GM19193 (cell line): ENCODE measurements around the gene NTN4.

Experiments
- POLR2A ChIP-seq: IDR thresholded peaks from 4 replicates; pipeline ENCODE4 v1.6.1; 2011; ENCODE audit not compliant: insufficient read depth, insufficient read length; ENCODE audit errors: extremely low read depth

NTN4 gene

GRCh38 chr12:95805864-95806671 lies 15.5 kb upstream of the NTN4 start:
- no peak for TF ChIP-seq POLR2A

GRCh38 chr12:95804291-95804690 lies 13.7 kb upstream of the NTN4 start:
- TF ChIP-seq POLR2A, result no peak

- TF ChIP-seq POLR2A, result no peak
Measured at GRCh38 chr12:95803817-95804216, 13.3 kb upstream of the NTN4 start.

- TF ChIP-seq POLR2A, result no peak
Measured at GRCh38 chr12:95802482-95803270, 12.1 kb upstream of the NTN4 start.

GRCh38 chr12:95796982-95797289 lies 6.4 kb upstream of the NTN4 start:
- no peak for TF ChIP-seq POLR2A

- TF ChIP-seq POLR2A, result no peak
Measured at GRCh38 chr12:95796225-95796981, 5.8 kb upstream of the NTN4 start.

GRCh38 chr12:95790917-95791849 lies 619 bp upstream of the NTN4 start:
- TF ChIP-seq POLR2A, result no peak

GRCh38 chr12:95789126-95790032 lies 1.2 kb downstream of the NTN4 start:
- TF ChIP-seq POLR2A, result no peak

GRCh38 chr12:95788637-95789036 lies 1.9 kb downstream of the NTN4 start:
- TF ChIP-seq POLR2A, result no peak

- no peak for TF ChIP-seq POLR2A
Measured at GRCh38 chr12:95787274-95787818, 3.2 kb downstream of the NTN4 start.

GRCh38 chr12:95784915-95785314 lies 5.6 kb downstream of the NTN4 start:
- no peak for TF ChIP-seq POLR2A

GRCh38 chr12:95784286-95784685 lies 6.3 kb downstream of the NTN4 start:
- no peak for TF ChIP-seq POLR2A
